Common myeloid progenitor, CD34-positive (primary cell): Measurements from ENCODE around the gene ILDR1.

Experiments
- CTCF ChIA-PET: fragments of 350-600 bp; sonication (Branson Sonifier 250); formaldehyde crosslinking; loops from one replicate; lab custom pipeline; 2021; ENCODE audit warnings: antibody characterized with exemption; lab: Charles Lee
- POLR2A ChIA-PET: fragments of 350-600 bp; sonication (Branson Sonifier 250); formaldehyde crosslinking; loops from one replicate; lab custom pipeline; 2021; ENCODE audit warnings: antibody characterized with exemption; lab: Charles Lee
- DNase-seq, 3 donors: peaks; one replicate each; pipeline versions ENCODE4 v3.0.0 to v3.0.0-alpha.2; 2013
- H3K27ac ChIP-seq, 2 experiments: 1 replicate in 1 of 2; 2 replicates in 1 of 2; pipeline ENCODE4 v1.7.0; 2013; ENCODE audit warnings: inconsistent platforms in 2 of 2, low read length in 2 of 2, mild to moderate bottlenecking in 2 of 2, low read depth in 1 of 2, moderate library complexity in 1 of 2; ENCODE audit not compliant: severe bottlenecking in 2 of 2, insufficient read depth in 1 of 2, poor library complexity in 1 of 2
- H3K27me3 ChIP-seq, 5 experiments: replicated peaks in 2 of 5; 1 replicate in 3 of 5; 2 replicates in 2 of 5; pipeline versions ENCODE4 v1.6.1 to v1.7.0; 2013; ENCODE audit warnings: low read length in 4 of 5, mild to moderate bottlenecking in 2 of 5, moderate library complexity in 2 of 5, inconsistent platforms in 1 of 5; ENCODE audit not compliant: insufficient read depth in 5 of 5, control insufficient read depth in 4 of 5
- H3K36me3 ChIP-seq, 4 experiments: 1 replicate in 2 of 4; 2 replicates in 2 of 4; pipeline versions ENCODE4 v1.6.1 to v1.7.0; 2013; ENCODE audit warnings: low read length in 3 of 4, control low read depth in 1 of 4, mild to moderate bottlenecking in 1 of 4; ENCODE audit not compliant: control insufficient read depth in 4 of 4, insufficient read depth in 4 of 4
- H3K4me1 ChIP-seq, 4 experiments: 1 replicate in 3 of 4; 2 replicates in 1 of 4; pipeline versions ENCODE4 v1.6.1 to v1.7.1; 2013; ENCODE audit warnings: low read length in 3 of 4, mild to moderate bottlenecking in 3 of 4, control low read depth in 1 of 4, inconsistent platforms in 1 of 4, moderate library complexity in 1 of 4; ENCODE audit not compliant: control insufficient read depth in 4 of 4, insufficient read depth in 4 of 4; ENCODE audit errors: control extremely low read depth in 1 of 4
- H3K4me3 ChIP-seq, 7 experiments: 1 replicate in 4 of 7; 2 replicates in 3 of 7; pipeline versions ENCODE4 v1.5.1 to v1.7.0; 2013; ENCODE audit warnings: mild to moderate bottlenecking in 7 of 7, low read length in 6 of 7, moderate library complexity in 6 of 7, inconsistent platforms in 2 of 7, low read depth in 2 of 7, control low read depth in 1 of 7; ENCODE audit not compliant: insufficient read depth in 4 of 7, control insufficient read depth in 1 of 7; ENCODE audit errors: extremely low read depth in 1 of 7
- H3K9me3 ChIP-seq, 5 experiments: 1 replicate in 4 of 5; 2 replicates in 1 of 5; pipeline versions ENCODE4 v1.6.1 to v1.7.1; 2013; ENCODE audit warnings: low read length in 4 of 5, mild to moderate bottlenecking in 2 of 5, inconsistent platforms in 1 of 5, low read depth in 1 of 5, moderate library complexity in 1 of 5; ENCODE audit not compliant: control insufficient read depth in 4 of 5, insufficient read depth in 2 of 5; ENCODE audit errors: control extremely low read depth in 1 of 5
- WGBS: methylation state at CpG from one replicate; pipeline ENCODE4 v1.1.5; 2013; ENCODE audit not compliant: insufficient coverage; 5-methylcytosine and 5-hydroxymethylcytosine counted together

Gene ILDR1

DNA sequence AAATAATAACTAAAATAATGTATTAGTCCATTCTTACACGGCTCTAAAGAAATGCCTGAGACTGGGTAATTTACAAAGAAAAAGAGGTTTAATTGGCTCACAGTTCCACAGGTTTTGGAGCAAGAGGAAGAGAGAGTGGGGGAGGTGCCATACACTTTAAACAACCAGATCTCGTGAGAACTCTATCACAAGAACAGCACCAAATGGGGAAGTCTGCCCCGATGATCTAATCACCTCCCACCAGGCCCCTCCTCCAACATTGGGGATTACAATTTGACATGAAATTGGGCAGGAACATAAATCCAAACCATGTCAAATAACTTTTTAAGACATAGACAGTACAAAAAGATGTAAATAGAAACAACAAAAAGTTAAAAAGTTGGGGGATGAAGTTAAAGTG lies 63.2 kb downstream of the ILDR1 start:
- CTCF ChIA-PET = no interaction called here
- POLR2A ChIA-PET = no interaction called here
- Histone ChIP-seq H3K36me3 (peaks cover 0 to 23% (median 5%) of the 10 kb centered on the region in 4 experiments), H3K27me3 (no peaks in the 10 kb centered on the region), H3K9me3 (peaks cover 0 to 14% (median 8%) of the 10 kb centered on the region in 5 experiments), H3K4me1 (peaks cover 0 to 15% (median 10%) of the 10 kb centered on the region in 4 experiments), H3K4me3 (no peak overlapping the region), H3K27ac (no peak overlapping the region)
- DNase-seq = peak in 1 of 3 donors; percentile 9
- 80% methylated on average over 1 of the region's 3 CpGs for WGBS

DNA sequence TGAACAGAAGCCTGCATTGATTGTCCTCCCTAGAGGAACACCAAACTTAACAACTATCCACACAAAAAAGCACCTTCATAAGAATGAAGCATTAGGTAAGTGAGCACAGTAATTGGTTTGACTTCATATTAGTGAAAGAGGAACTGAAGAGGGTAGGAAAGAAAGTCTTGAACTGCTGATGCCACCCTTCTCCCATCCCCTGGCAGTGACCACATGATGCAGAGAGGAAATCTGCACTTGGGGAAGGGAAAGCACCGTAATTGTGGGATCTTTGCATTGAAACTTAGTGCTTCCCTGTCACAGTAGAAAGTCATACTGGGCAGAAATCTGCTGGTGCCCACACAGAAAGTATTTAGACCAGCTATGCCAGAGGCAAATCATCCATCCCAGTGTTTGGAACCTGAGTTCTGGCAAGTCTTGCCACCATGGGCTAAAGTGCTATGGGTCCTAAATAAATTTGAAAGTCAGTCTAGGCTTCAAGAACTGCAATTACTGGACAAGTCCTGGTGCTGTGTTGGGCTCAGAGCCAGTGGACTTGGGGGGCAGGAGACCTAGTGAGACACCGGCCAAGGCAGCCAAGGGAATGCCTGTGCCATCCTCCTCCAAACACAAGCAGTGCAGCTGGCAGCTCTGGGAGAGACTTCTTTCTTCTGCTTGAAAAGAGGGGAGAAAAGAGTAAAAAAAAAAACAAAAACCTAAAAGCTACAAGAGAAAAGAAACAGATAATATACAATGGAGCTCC lies 64.2 kb downstream of the ILDR1 start:
- ChIA-PET POLR2A (interaction anchor here (0.6 kb wide), 1 partner anchor 101 kb away, joined by 3 read pairs; no protein-coding TSS in a partner anchor), CTCF (interaction anchor here (1.1 kb wide), 1 partner anchor 42 kb away, joined by 3 read pairs; no protein-coding TSS in a partner anchor)
- H3K27ac ChIP-seq = no peak overlapping the region
- 0% methylated on average over 1 of the region's 2 CpGs for WGBS
- H3K27me3 ChIP-seq = no peaks in the 10 kb centered on the region
- H3K36me3 ChIP-seq = peaks cover 0 to 30% (median 6%) of the 10 kb centered on the region in 4 experiments
- no peak overlapping the region for H3K4me3 ChIP-seq
- peaks cover 2 to 10% (median 7%) of the 10 kb centered on the region in 5 experiments for H3K9me3 ChIP-seq
- peak; percentile 45 to 84 (median 82) for DNase-seq
- H3K4me1 ChIP-seq = peaks cover 0 to 15% (median 10%) of the 10 kb centered on the region in 4 experiments

DNA sequence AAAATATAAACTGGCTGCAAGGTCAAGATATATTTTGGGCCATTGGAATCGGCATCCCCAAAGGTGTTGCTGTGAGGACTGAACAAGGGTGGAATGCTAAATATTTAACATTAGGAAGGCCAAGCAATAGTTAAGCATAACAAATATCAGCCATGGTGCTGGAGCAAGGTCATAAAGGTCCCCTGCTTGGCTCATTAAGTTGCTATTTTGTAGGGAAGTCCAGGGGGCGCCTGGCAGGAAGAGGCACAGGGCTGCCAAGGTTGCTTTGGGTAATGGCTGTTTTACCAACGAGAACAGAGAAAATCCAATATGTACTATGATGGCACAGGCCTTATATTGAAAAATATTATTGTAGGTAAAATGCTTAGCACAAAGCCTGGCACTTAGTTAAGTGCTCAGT lies 65.7 kb downstream of the ILDR1 start:
- ChIA-PET CTCF (no interaction called here), POLR2A (no interaction called here)
- Histone ChIP-seq H3K4me1 (peaks cover 0 to 15% (median 10%) of the 10 kb centered on the region in 4 experiments), H3K9me3 (peaks cover 0 to 15% (median 10%) of the 10 kb centered on the region in 5 experiments), H3K4me3 (no peak overlapping the region), H3K36me3 (peaks cover under 1 to 38% (median 9%) of the 10 kb centered on the region in 4 experiments), H3K27ac (no peak overlapping the region), H3K27me3 (no peaks in the 10 kb centered on the region)
- DNase-seq = no peak
- 100% methylated on average over 2 of the region's 3 CpGs for WGBS

DNA sequence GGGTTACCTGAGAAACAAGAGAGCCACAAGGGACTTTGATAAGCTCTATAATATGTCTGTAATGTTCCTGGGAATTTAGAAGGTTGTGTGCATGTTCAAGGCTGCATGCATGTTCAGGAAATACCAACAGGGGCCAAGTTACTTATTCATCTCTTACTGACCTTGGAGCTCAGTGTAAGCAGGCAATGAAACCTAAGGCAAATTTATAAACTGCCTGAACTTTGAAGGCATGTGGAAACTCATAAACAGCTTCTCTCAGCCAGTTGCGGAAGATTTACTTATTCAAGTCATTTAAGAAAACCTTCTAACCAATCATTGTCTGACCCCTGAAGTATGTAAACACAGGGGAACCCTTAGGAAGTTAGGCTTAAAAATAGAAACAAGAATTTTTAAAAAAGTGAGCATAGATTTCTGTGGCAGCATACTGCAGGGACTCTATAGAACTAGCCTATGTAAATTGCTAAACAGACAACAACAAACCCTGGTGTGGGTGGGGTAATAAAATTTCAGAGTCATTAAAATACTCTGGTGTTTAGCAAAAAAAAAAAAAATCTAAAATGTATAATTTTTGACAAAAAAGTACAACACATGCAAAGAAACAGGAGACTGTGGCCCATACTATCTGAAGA lies 70.6 kb downstream of the ILDR1 start:
- no CpG with 5 or more reads among the region's 1 CpG for WGBS
- H3K4me3 ChIP-seq = no peak overlapping the region
- H3K4me1 ChIP-seq = peaks cover 0 to 1% (median 0%) of the 10 kb centered on the region in 4 experiments
- H3K27me3 ChIP-seq = no peaks in the 10 kb centered on the region
- H3K27ac ChIP-seq = no peak overlapping the region
- peaks cover 2 to 31% (median 14%) of the 10 kb centered on the region in 5 experiments for H3K9me3 ChIP-seq
- no peak for DNase-seq
- ChIA-PET POLR2A (no interaction called here), CTCF (no interaction called here)
- H3K36me3 ChIP-seq = peaks cover 5 to 60% (median 12%) of the 10 kb centered on the region in 4 experiments

DNA sequence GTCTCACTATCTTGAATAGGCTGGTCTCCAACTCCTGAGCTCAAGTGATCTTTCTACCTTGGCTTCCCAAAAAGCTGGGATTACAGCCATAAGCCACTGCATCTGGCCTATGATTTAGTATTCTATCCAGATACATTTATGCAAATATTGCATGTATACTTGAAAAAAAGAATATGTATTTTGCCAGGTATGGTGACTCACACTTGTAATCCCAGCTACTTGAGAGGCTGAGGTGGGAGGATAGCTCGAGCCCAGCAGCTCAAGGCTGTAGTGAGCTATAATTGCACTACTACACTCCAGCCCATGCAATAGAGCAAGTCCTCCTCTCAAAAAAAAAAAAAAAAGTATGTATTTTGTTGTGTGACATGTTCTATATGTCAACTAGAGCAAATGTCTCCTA lies 73.4 kb downstream of the ILDR1 start:
- ChIA-PET CTCF (no interaction called here), POLR2A (no interaction called here)
- H3K27ac ChIP-seq = no peak overlapping the region
- no peaks in the 10 kb centered on the region for H3K4me1 ChIP-seq
- peaks cover 12 to 64% (median 14%) of the 10 kb centered on the region in 4 experiments for H3K36me3 ChIP-seq
- H3K27me3 ChIP-seq = no peaks in the 10 kb centered on the region
- WGBS = no CpG with 5 or more reads among the region's 1 CpG
- DNase-seq = no peak
- H3K9me3 ChIP-seq = peaks cover 2 to 31% (median 8%) of the 10 kb centered on the region in 5 experiments
- no peak overlapping the region for H3K4me3 ChIP-seq

DNA sequence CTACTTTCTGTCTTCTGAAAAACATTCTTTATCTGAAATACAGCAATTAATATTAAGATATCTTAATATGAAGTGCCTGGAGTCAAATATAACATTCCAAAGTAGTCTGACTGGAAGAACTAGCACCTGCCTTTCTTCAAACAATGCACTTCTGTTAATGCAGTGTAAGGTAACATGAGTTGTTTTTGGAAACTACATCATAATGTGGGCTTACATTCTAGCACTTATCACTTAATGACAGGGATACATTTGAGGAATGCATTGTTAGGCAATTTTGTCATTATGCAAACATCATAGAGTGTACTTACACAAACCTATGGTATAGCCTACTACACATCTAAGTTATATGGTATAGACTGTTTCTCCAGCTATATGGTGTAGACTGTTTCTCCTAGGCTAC lies 78.6 kb downstream of the ILDR1 start:
- POLR2A ChIA-PET = no interaction called here
- no peaks in the 10 kb centered on the region for H3K4me1 ChIP-seq
- no peak for DNase-seq
- H3K27me3 ChIP-seq = no peaks in the 10 kb centered on the region
- CTCF ChIA-PET = interaction anchor here (0.6 kb wide), 1 partner anchor 90 kb away, joined by 4 read pairs; no protein-coding TSS in a partner anchor
- no peak overlapping the region for H3K27ac ChIP-seq
- no peak overlapping the region for H3K4me3 ChIP-seq
- H3K36me3 ChIP-seq = peaks cover 21 to 67% (median 28%) of the 10 kb centered on the region in 4 experiments
- H3K9me3 ChIP-seq = no peaks in the 10 kb centered on the region
